H9 (cell line): Measurements from ENCODE around the gene DPYD. TPM values are rescaled to one million over a fixed set of nuclear protein-coding genes. Genes with fewer than 3 reads are reported as not detected.

Experiments used
- DNase-seq: peaks from one replicate; pipeline ENCODE4 v3.0.0-alpha.2; 2017
- H2AFZ ChIP-seq: one replicate; pipeline ENCODE4 v1.6.1; 2013; ENCODE audit warnings: mild to moderate bottlenecking, low read length, control low read depth, moderate library complexity
- H2AK5ac ChIP-seq: 2 replicates; pipeline ENCODE4 v1.6.1; 2013; ENCODE audit warnings: low read length, control low read depth, mixed read lengths; ENCODE audit not compliant: insufficient read length
- H2BK120ac ChIP-seq: one replicate; pipeline ENCODE4 v1.6.1; 2013; ENCODE audit warnings: low read depth, mild to moderate bottlenecking, low read length, control low read depth, inconsistent platforms; ENCODE audit not compliant: poor library complexity, severe bottlenecking
- H2BK12ac ChIP-seq: 2 replicates; pipeline ENCODE4 v1.6.1; 2013; ENCODE audit warnings: low read length, control low read depth, mixed read lengths, low read depth; ENCODE audit not compliant: insufficient read length
- H2BK15ac ChIP-seq: 2 replicates; pipeline ENCODE4 v1.6.1; 2013; ENCODE audit warnings: low read depth, low read length, control low read depth
- H2BK20ac ChIP-seq: one replicate; pipeline ENCODE4 v1.6.1; 2013; ENCODE audit warnings: low read depth, mild to moderate bottlenecking, low read length, control low read depth, inconsistent platforms; ENCODE audit not compliant: poor library complexity, severe bottlenecking
- H2BK5ac ChIP-seq: 2 replicates; pipeline ENCODE4 v1.6.1; 2013; ENCODE audit warnings: low read length, control low read depth, mixed read lengths; ENCODE audit not compliant: insufficient read length
- H3K14ac ChIP-seq: 2 replicates; pipeline ENCODE4 v1.6.1; 2013; ENCODE audit warnings: low read length, control low read depth; ENCODE audit not compliant: insufficient read depth
- H3K18ac ChIP-seq: 2 replicates; pipeline ENCODE4 v1.6.1; 2013; ENCODE audit warnings: low read depth, mild to moderate bottlenecking, mixed read lengths, low read length, control low read depth; ENCODE audit not compliant: insufficient read length
- H3K23ac ChIP-seq: 2 replicates; pipeline ENCODE4 v1.6.1; 2013; ENCODE audit warnings: low read length, control low read depth, mixed read lengths, low read depth; ENCODE audit not compliant: insufficient read length
- H3K23me2 ChIP-seq: 2 replicates; pipeline ENCODE4 v1.6.1; 2013; ENCODE audit warnings: low read depth, mild to moderate bottlenecking, mixed read lengths, low read length, control low read depth; ENCODE audit not compliant: insufficient read length, poor library complexity, severe bottlenecking
- H3K27ac ChIP-seq: 2 replicates; pipeline ENCODE4 v1.5.1; 2013; ENCODE audit warnings: low read length, control low read depth, mixed read lengths, low read depth; ENCODE audit not compliant: insufficient read length
- H3K27me3 ChIP-seq: 2 replicates; pipeline ENCODE4 v1.6.1; 2013; ENCODE audit warnings: low read length, control low read depth, inconsistent platforms; ENCODE audit not compliant: insufficient read depth
- H3K4ac ChIP-seq: 2 replicates; pipeline ENCODE4 v1.6.1; 2013; ENCODE audit warnings: low read depth, mild to moderate bottlenecking, control low read depth, inconsistent platforms, low read length, moderate library complexity
- H3K4me1 ChIP-seq: 2 replicates; pipeline ENCODE4 v1.6.1; 2013; ENCODE audit warnings: low read length, control low read depth, inconsistent platforms; ENCODE audit not compliant: insufficient read depth
- H3K4me2 ChIP-seq: 2 replicates; pipeline ENCODE4 v1.6.1; 2013; ENCODE audit warnings: low read length, control low read depth, mixed read lengths; ENCODE audit not compliant: insufficient read length, insufficient read depth
- H3K56ac ChIP-seq: 2 replicates; pipeline ENCODE4 v1.6.1; 2013; ENCODE audit warnings: low read depth, mild to moderate bottlenecking, mixed read lengths, low read length, control low read depth; ENCODE audit not compliant: insufficient read length
- H3K79me1 ChIP-seq: 2 replicates; pipeline ENCODE4 v1.6.1; 2013; ENCODE audit warnings: low read depth, mild to moderate bottlenecking, moderate library complexity, low read length, control low read depth, inconsistent platforms; ENCODE audit not compliant: insufficient read depth, poor library complexity, severe bottlenecking
- H3K79me2 ChIP-seq: 2 replicates; pipeline ENCODE4 v1.6.1; 2013; ENCODE audit warnings: low read length, control low read depth, inconsistent platforms; ENCODE audit not compliant: insufficient read depth
- H3K9ac ChIP-seq: 2 replicates; pipeline ENCODE4 v1.6.1; 2013; ENCODE audit warnings: low read length, control low read depth, mixed read lengths; ENCODE audit not compliant: insufficient read length; ENCODE audit errors: extremely low read depth
- H3K9me3 ChIP-seq: one replicate; pipeline ENCODE4 v1.6.1; 2013; ENCODE audit warnings: low read depth, low read length, inconsistent platforms; ENCODE audit not compliant: control insufficient read depth
- H3T11ph ChIP-seq: one replicate; pipeline ENCODE4 v1.6.1; 2013; ENCODE audit warnings: mild to moderate bottlenecking, low read length, control low read depth, inconsistent platforms
- H4K20me1 ChIP-seq: one replicate; pipeline ENCODE4 v1.6.1; 2013; ENCODE audit not compliant: control insufficient read depth, insufficient read length, insufficient read depth
- H4K5ac ChIP-seq: 2 replicates; pipeline ENCODE4 v1.6.1; 2013; ENCODE audit warnings: low read depth, mild to moderate bottlenecking, mixed read lengths, low read length, control low read depth; ENCODE audit not compliant: insufficient read length
- H4K8ac ChIP-seq: replicated peaks from 2 replicates; pipeline ENCODE4 v1.6.1; 2013; ENCODE audit warnings: low read length, control low read depth, mixed read lengths, low read depth; ENCODE audit not compliant: insufficient read length
- H4K91ac ChIP-seq: 2 replicates; pipeline ENCODE4 v1.6.1; 2013; ENCODE audit warnings: low read depth, mild to moderate bottlenecking, moderate library complexity, mixed read lengths, low read length, control low read depth; ENCODE audit not compliant: insufficient read length
- H3K27ac Mint-ChIP-seq, 3 experiments: 2 replicates in 2 of 3; 3 replicates in 1 of 3; pipeline ENCODE4 v1.8.0; 2020 to 2021; ENCODE audit warnings: mixed read lengths in 3 of 3, mild to moderate bottlenecking in 1 of 3, moderate library complexity in 1 of 3
- H3K27me3 Mint-ChIP-seq: 2 replicates; pipeline ENCODE4 v1.8.0; 2021; ENCODE audit warnings: low read depth, mild to moderate bottlenecking, moderate library complexity, mixed read lengths
- H3K36me3 Mint-ChIP-seq, 3 experiments: 2 replicates in 2 of 3; 3 replicates in 1 of 3; pipeline ENCODE4 v1.8.0; 2020 to 2021; ENCODE audit warnings: low read depth in 3 of 3, mixed read lengths in 3 of 3; ENCODE audit not compliant: insufficient read depth in 1 of 3
- H3K4me1 Mint-ChIP-seq, 2 experiments: 2 replicates each; pipeline ENCODE4 v1.8.0; 2020; ENCODE audit warnings: mixed read lengths in 2 of 2
- H3K4me3 Mint-ChIP-seq, 2 experiments: 2 replicates in 1 of 2; 3 replicates in 1 of 2; pipeline ENCODE4 v1.8.0; 2020 to 2021; ENCODE audit warnings: mild to moderate bottlenecking in 2 of 2, mixed read lengths in 2 of 2, moderate library complexity in 1 of 2
- H3K9me3 Mint-ChIP-seq, 2 experiments: 2 replicates in 1 of 2; 3 replicates in 1 of 2; pipeline ENCODE4 v1.8.0; 2020; ENCODE audit warnings: mild to moderate bottlenecking in 2 of 2, mixed read lengths in 2 of 2, moderate library complexity in 1 of 2
- WGBS: extraction: QIAGEN DNeasy Blood & Tissue Kit; methylation state at CpG from one replicate; pipeline ENCODE4 v1.1.7; 2013; ENCODE audit warnings: missing lambda C conversion rate, low lambda C conversion rate, mixed read lengths; ENCODE audit not compliant: insufficient read length; ENCODE audit errors: extremely low coverage; 5-methylcytosine and 5-hydroxymethylcytosine counted together
- total RNA-seq: library from RNA; stranded (reverse); gene quantifications from 2 replicates; pipeline ENCODE4 v1.2.1, GENCODE V29; 2021
- TF ChIP-seq, protein P1 (sequence below): fragments of 200-600 bp; sonication (generic); conservative IDR thresholded peaks from 3 replicates; pipeline ENCODE4 v1.8.0; 2021; ENCODE audit warnings: antibody characterized with exemption, mild to moderate bottlenecking

The DPYD gene
- total RNA-seq, 1 experiment from 2014 or later = 0.37 TPM

DNA sequence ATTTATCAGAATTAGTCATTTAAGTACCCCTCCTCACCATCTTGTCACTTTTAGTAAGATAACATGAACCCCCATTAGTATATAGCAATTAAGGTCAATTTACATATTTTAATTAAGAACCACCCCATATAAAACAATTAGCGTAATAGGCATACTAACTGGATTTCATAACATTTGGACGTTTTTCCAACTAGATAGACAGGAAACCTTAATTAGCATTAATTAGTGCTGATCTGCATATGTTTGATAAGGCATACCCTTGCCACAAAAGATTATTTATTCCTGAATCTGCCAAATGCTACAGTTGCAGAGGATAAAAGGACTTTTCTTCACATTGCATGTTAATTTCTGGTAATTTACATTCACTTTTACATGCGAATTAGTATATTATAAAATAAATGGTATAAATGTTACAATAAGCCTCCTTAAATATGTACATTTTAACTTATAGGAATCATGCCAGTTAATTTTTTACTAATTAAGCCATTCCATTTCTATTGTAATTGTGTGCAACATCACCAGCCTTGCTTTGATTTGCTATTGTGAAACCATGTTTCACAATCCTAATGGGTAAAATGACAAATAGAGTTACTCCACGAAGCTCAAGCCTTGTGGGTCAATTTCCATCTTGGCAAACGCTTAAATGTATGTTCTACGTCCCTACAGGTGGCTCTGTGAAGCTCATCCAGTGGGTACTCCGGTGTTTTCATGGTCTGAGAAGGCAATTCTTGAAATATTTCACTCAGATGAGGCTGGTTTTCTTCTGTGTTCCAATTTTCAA, 469.6 kb downstream of the DPYD start:
- H3K79me1 ChIP-seq = no peaks in the 10 kb centered on the region
- no peak overlapping the region for H2BK20ac ChIP-seq
- no peak overlapping the region for H3K14ac ChIP-seq
- no peak overlapping the region for H3K27ac Mint-ChIP-seq
- no peak overlapping the region for H3K4ac ChIP-seq
- no peak overlapping the region for H3K9ac ChIP-seq
- TF ChIP-seq, protein P1, sequence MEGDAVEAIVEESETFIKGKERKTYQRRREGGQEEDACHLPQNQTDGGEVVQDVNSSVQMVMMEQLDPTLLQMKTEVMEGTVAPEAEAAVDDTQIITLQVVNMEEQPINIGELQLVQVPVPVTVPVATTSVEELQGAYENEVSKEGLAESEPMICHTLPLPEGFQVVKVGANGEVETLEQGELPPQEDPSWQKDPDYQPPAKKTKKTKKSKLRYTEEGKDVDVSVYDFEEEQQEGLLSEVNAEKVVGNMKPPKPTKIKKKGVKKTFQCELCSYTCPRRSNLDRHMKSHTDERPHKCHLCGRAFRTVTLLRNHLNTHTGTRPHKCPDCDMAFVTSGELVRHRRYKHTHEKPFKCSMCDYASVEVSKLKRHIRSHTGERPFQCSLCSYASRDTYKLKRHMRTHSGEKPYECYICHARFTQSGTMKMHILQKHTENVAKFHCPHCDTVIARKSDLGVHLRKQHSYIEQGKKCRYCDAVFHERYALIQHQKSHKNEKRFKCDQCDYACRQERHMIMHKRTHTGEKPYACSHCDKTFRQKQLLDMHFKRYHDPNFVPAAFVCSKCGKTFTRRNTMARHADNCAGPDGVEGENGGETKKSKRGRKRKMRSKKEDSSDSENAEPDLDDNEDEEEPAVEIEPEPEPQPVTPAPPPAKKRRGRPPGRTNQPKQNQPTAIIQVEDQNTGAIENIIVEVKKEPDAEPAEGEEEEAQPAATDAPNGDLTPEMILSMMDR = no peak
- H3K27ac ChIP-seq = no peak overlapping the region
- H4K20me1 ChIP-seq = no peaks in the 10 kb centered on the region
- no peak overlapping the region for H4K8ac ChIP-seq
- no peaks in the 10 kb centered on the region for H3K9me3 ChIP-seq
- H3K23ac ChIP-seq = no peak overlapping the region
- H3K56ac ChIP-seq = no peak overlapping the region
- H3K36me3 Mint-ChIP-seq = no peaks in the 10 kb centered on the region
- no peaks in the 10 kb centered on the region for H3K4me1 ChIP-seq
- H2BK12ac ChIP-seq = no peak overlapping the region
- H2AK5ac ChIP-seq = no peak overlapping the region
- H2BK15ac ChIP-seq = no peak overlapping the region
- H3K9me3 Mint-ChIP-seq = no peaks in the 10 kb centered on the region
- no peak overlapping the region for H2AFZ ChIP-seq
- no peak overlapping the region for H3K4me3 Mint-ChIP-seq
- no peaks in the 10 kb centered on the region for H3K27me3 Mint-ChIP-seq
- H4K5ac ChIP-seq = no peak overlapping the region
- no peak overlapping the region for H2BK5ac ChIP-seq
- H3K79me2 ChIP-seq = no peaks in the 10 kb centered on the region
- H3K4me2 ChIP-seq = no peak overlapping the region
- H4K91ac ChIP-seq = no peak overlapping the region
- no peak overlapping the region for H3K18ac ChIP-seq
- H3K4me1 Mint-ChIP-seq = no peaks in the 10 kb centered on the region
- H3K27me3 ChIP-seq = no peaks in the 10 kb centered on the region
- H3K23me2 ChIP-seq = no peaks in the 10 kb centered on the region
- WGBS = no CpG with 5 or more reads among the region's 7 CpGs
- DNase-seq = no peak
- no peak overlapping the region for H3T11ph ChIP-seq
- no peak overlapping the region for H2BK120ac ChIP-seq
